ENCODE data around the gene CDH3. TPM values are rescaled to one million over a fixed set of nuclear protein-coding genes. Genes with fewer than 3 reads are reported as not detected.
A peak's percentile ranks its signal among the peaks of the same experiment; 100 is the strongest.

CDH3 gene
- polyA plus RNA-seq, 2 of the 4 experiments (the other 2 are of a cell fraction), result 0.08 to 0.25 TPM

GRCh38 chr16:68659412-68660358 lies 14.6 kb downstream of the CDH3 start:
- H3K4me2 ChIP-seq, result peak overlapping the region; percentile 37; the same call in 2 of the 3 replicates
- POLR2A ChIA-PET, result no interaction called here

GRCh38 chr16:68660359-68660795 lies 15.3 kb downstream of the CDH3 start:
- POLR2A ChIA-PET, result no interaction called here

More at GRCh38 chr16:68659412-68660358, 14.6 kb downstream of the CDH3 start:
- CTCF ChIA-PET, result interaction anchor here (1.6 kb wide), 1 partner anchor 69 kb away, joined by 3 read pairs; no protein-coding TSS in a partner anchor
- no peak for DNase-seq (ENCODE audit: low read depth in 1 of 2, low spot score in 1 of 2)
- Histone ChIP-seq H3K27ac (peak overlapping the region in 1 of 2 experiments; percentile 10; a peak in 1 of 6 replicates), H3K9me3 (no peaks in the 10 kb centered on the region), H3K4me1 (peaks cover 29% of the 10 kb centered on the region), H3K4me3 (no peak overlapping the region)
- ATAC-seq, result peak in 1 of 2 experiments; percentile 39; a peak in 3 of 6 replicates
- 57% methylated on average over 8 of the region's 8 CpGs for WGBS (ENCODE audit: missing lambda C conversion rate)
- TF ChIP-seq CEBPB (IDR thresholded peaks at IDR 0.05), result no peak
- no peak for TF ChIP-seq PBX3 (IDR thresholded peaks at IDR 0.05)
- TF ChIP-seq CBX2 (IDR thresholded peaks at IDR 0.05; ENCODE audit: borderline replicate concordance, low read depth), result no peak
- no peak for TF ChIP-seq TFCP2L1 (CRISPR knock-in tag; IDR thresholded peaks at IDR 0.05)
- no peak for TF ChIP-seq RNF2 (IDR thresholded peaks at IDR 0.05; ENCODE audit: borderline replicate concordance, low read depth)
- TF ChIP-seq GATA3 (IDR thresholded peaks at IDR 0.05; ENCODE audit: borderline replicate concordance), result no peak
- no peak for FAIRE-seq

GRCh38 chr16:68662035-68662434 lies 16.9 kb downstream of the CDH3 start:
- no peak overlapping the region for H3K4me2 ChIP-seq
- ATAC-seq (no peak), DNase-seq (ENCODE audit: low read depth in 1 of 2, low spot score in 1 of 2) (no peak), FAIRE-seq (no peak)
- ChIA-PET POLR2A (no interaction called here), CTCF (interaction anchor here (1.4 kb wide), 1 partner anchor 185 kb away, joined by 3 read pairs; no protein-coding TSS in a partner anchor)
- peaks cover 29% of the 10 kb centered on the region for H3K4me1 ChIP-seq
- no peaks in the 10 kb centered on the region for H3K9me3 ChIP-seq
- no peak overlapping the region for H3K27ac ChIP-seq
- no peak overlapping the region for H3K4me3 ChIP-seq
- WGBS (ENCODE audit: missing lambda C conversion rate), result 23% methylated on average over 1 of the region's 1 CpG
- TF ChIP-seq REST (IDR thresholded peaks at IDR 0.05) (no peak), ZC3H11A (IDR thresholded peaks at IDR 0.05) (no peak), HOXB13 (CRISPR knock-in tag; IDR thresholded peaks at IDR 0.05; ENCODE audit: low read depth) (no peak), CEBPB (IDR thresholded peaks at IDR 0.05) (no peak), SREBF2 (IDR thresholded peaks at IDR 0.05) (no peak), MAFK (IDR thresholded peaks at IDR 0.05; ENCODE audit: partially characterized antibody) (no peak), CBX2 (IDR thresholded peaks at IDR 0.05; ENCODE audit: borderline replicate concordance, low read depth) (no peak), RARB (CRISPR knock-in tag; IDR thresholded peaks at IDR 0.05) (no peak), ZNF302 (CRISPR knock-in tag; IDR thresholded peaks at IDR 0.05) (no peak), ZSCAN20 (CRISPR knock-in tag; IDR thresholded peaks at IDR 0.05) (no peak), NPAS2 (CRISPR knock-in tag; IDR thresholded peaks at IDR 0.05; ENCODE audit: borderline replicate concordance) (no peak), GATA3 (IDR thresholded peaks at IDR 0.05; ENCODE audit: borderline replicate concordance) (no peak), EHF (CRISPR knock-in tag; IDR thresholded peaks at IDR 0.05) (no peak)

More at GRCh38 chr16:68660359-68660795, 15.3 kb downstream of the CDH3 start:
- 48% methylated on average over 6 of the region's 6 CpGs for WGBS (ENCODE audit: missing lambda C conversion rate)
- CTCF ChIA-PET, result interaction anchor here (0.7 to 1.6 kb wide), 2 partner anchors 17 to 70 kb away, joined by 3 read pairs; no protein-coding TSS in a partner anchor
- Histone ChIP-seq H3K9me3 (no peaks in the 10 kb centered on the region), H3K27ac (no peak overlapping the region), H3K4me1 (peaks cover 29% of the 10 kb centered on the region), H3K4me3 (no peak overlapping the region), H3K4me2 (peak overlapping the region; percentile 22; the same call in 2 of the 3 replicates)
- TF ChIP-seq ZNF302 (CRISPR knock-in tag; IDR thresholded peaks at IDR 0.05) (no peak), REST (IDR thresholded peaks at IDR 0.05) (no peak), FOSL2 (IDR thresholded peaks at IDR 0.05) (no peak), FOSL2 (CRISPR knock-in tag; IDR thresholded peaks at IDR 0.05) (peak; percentile 49; the same call in 1 of the 2 replicates), HEYL (CRISPR knock-in tag; IDR thresholded peaks at IDR 0.05) (no peak)
- DNase-seq (ENCODE audit: low read depth in 1 of 2, low spot score in 1 of 2) (no peak), FAIRE-seq (peak; percentile 65), ATAC-seq (no peak)
